RWPE1 (cell line): ENCODE measurements around the gene VIT.

Source experiments
- CTCF ChIA-PET: fragments of 350-600 bp; sonication (Branson Sonifier 250); formaldehyde crosslinking; extraction: SDS; loops from one replicate; lab custom pipeline; 2021; lab: Yijun Ruan, JAX
- POLR2A ChIA-PET: fragments of 400-600 bp; formaldehyde crosslinking; extraction: SDS; loops from one replicate; lab custom pipeline; 2020; ENCODE audit warnings: antibody characterized with exemption; ENCODE audit not compliant: low non-redundant PET; lab: Yijun Ruan, JAX
- DNase-seq: peaks from one replicate; pipeline ENCODE4 v3.0.0; 2012; ENCODE audit warnings: low spot score
- H3K27ac ChIP-seq: fragments of 450-650 bp; 2 replicates; pipeline ENCODE4 v1.5.1; 2017
- CTCF ChIP-seq: fragments of 450-650 bp; conservative IDR thresholded peaks from 2 replicates; pipeline ENCODE4 v1.5.1; 2017; ENCODE audit warnings: low read depth, mild to moderate bottlenecking

VIT gene

GRCh38 chr2:36756438-36756837 lies 59.9 kb downstream of the VIT start:
- no peak overlapping the region for H3K27ac ChIP-seq
- TF ChIP-seq CTCF, result no peak
- POLR2A ChIA-PET, result no interaction called here
- CTCF ChIA-PET, result no interaction called here
- no peak for DNase-seq

- H3K27ac ChIP-seq, result no peak overlapping the region
- no peak for TF ChIP-seq CTCF
- no peak for DNase-seq
- ChIA-PET CTCF (no interaction called here), POLR2A (no interaction called here)
Measured at GRCh38 chr2:36762764-36763490, 66.4 kb downstream of the VIT start.

GRCh38 chr2:36769106-36769505 lies 72.6 kb downstream of the VIT start:
- no peak for TF ChIP-seq CTCF
- no peak overlapping the region for H3K27ac ChIP-seq
- POLR2A ChIA-PET, result no interaction called here
- DNase-seq, result no peak
- CTCF ChIA-PET, result interaction anchor here (0.9 kb wide), 1 partner anchor 16 kb away, joined by 4 read pairs; no protein-coding TSS in a partner anchor

GRCh38 chr2:36770542-36771287 lies 74.2 kb downstream of the VIT start:
- peak; percentile 43 for TF ChIP-seq CTCF
- ChIA-PET CTCF (interaction anchor here (0.5 to 1.2 kb wide), 6 partner anchors 15 to 338 kb away, joined by 3 to 8 read pairs (median 4); no protein-coding TSS in a partner anchor), POLR2A (no interaction called here)
- DNase-seq, result peak; percentile 52
- no peak overlapping the region for H3K27ac ChIP-seq

GRCh38 chr2:36771671-36772070 lies 75.2 kb downstream of the VIT start:
- DNase-seq, result no peak
- no peak overlapping the region for H3K27ac ChIP-seq
- ChIA-PET CTCF (interaction anchor here (0.6 kb wide), 1 partner anchor 417 kb away, joined by 3 read pairs; no protein-coding TSS in a partner anchor), POLR2A (no interaction called here)
- no peak for TF ChIP-seq CTCF

- no peak for TF ChIP-seq CTCF
- ChIA-PET CTCF (interaction anchor here (2.0 kb wide), 1 partner anchor 12 kb away, joined by 10 read pairs; no protein-coding TSS in a partner anchor), POLR2A (no interaction called here)
Measured at GRCh38 chr2:36773947-36774346, 77.4 kb downstream of the VIT start.

More at GRCh38 chr2:36773947-36774346, 77.4 kb downstream of the VIT start:
- no peak for DNase-seq
- H3K27ac ChIP-seq, result no peak overlapping the region
